Testis (tissue), 5 donors: ENCODE results near the gene CFAP53. TPM values are rescaled to one million over a fixed set of nuclear protein-coding genes. Genes with fewer than 3 reads are reported as not detected.
A peak's percentile ranks its signal among the peaks of the same experiment; 100 is the strongest.

Experiments
- DNase-seq: peaks from one replicate; pipeline ENCODE4 v3.0.0-alpha.2; 2019
- H3K27ac ChIP-seq, 2 donors: fragments of 200-600 bp; sonication (generic); one replicate each; pipeline ENCODE4 v1.5.1; 2019
- H3K27me3 ChIP-seq: fragments of 200-600 bp; sonication (generic); one replicate; pipeline ENCODE4 v1.5.1; 2019
- H3K36me3 ChIP-seq: fragments of 200-600 bp; sonication (generic); one replicate; pipeline ENCODE4 v1.5.1; 2017; ENCODE audit warnings: low read depth; ENCODE audit errors: missing control alignments
- H3K4me1 ChIP-seq: fragments of 200-600 bp; sonication (generic); one replicate; pipeline ENCODE4 v1.5.1; 2019
- H3K4me3 ChIP-seq, 2 donors: fragments of 200-600 bp; sonication (generic); one replicate each; pipeline ENCODE4 v1.5.1; 2017 to 2019
- H3K9me3 ChIP-seq: fragments of 200-600 bp; sonication (generic); one replicate; pipeline ENCODE4 v1.5.1; 2017
- CTCF ChIP-seq, 3 experiments: fragments of 450-650 bp in 2 of 3; fragments of 200-600 bp in 1 of 3; sonication (generic) in 1 of 3; IDR thresholded peaks; one replicate each; pipeline ENCODE4 v1.5.1; 2016 to 2019; ENCODE audit warnings: antibody characterized with exemption in 3 of 3, mild to moderate bottlenecking in 2 of 3, moderate library complexity in 1 of 3
- POLR2A ChIP-seq: fragments of 450-650 bp; IDR thresholded peaks from one replicate; pipeline ENCODE4 v1.6.1; 2017; ENCODE audit warnings: antibody characterized with exemption, mild to moderate bottlenecking, moderate library complexity
- WGBS, 2 donors: methylation state at CpG; one replicate each; pipeline ENCODE4 v1.1.5; 2018; 5-methylcytosine and 5-hydroxymethylcytosine counted together
- intact Hi-C: fragments of 100-400 bp; cut with DNase I; formaldehyde crosslinking; loops from one replicate; pipeline ENCODE4 v1.15.1; 2023; ENCODE audit warnings: low total_unique reads
- long read RNA-seq, 2 donors: transcript quantifications; one replicate each; lab custom pipeline, GENCODE V29; 2026
- polyA plus RNA-seq: library from polyadenylated mRNA; stranded (reverse); fragments of 350-450 nt; fragmentation: Illumina TruSeq; extraction: RNeasy Lipid Tissue Mini Kit (QIAGEN cat#74804); gene quantifications from one replicate; pipeline ENCODE4 v1.2.3, GENCODE V29; 2014; ENCODE audit warnings: low read depth, low replicate concordance; ENCODE audit not compliant: insufficient read depth
- total RNA-seq, 2 donors: library from RNA; depleted of rRNA; stranded (reverse); fragments of >200 nt; gene quantifications; one replicate each; pipeline ENCODE4 v1.2.3, GENCODE V29; 2016

CFAP53 gene, protein sequence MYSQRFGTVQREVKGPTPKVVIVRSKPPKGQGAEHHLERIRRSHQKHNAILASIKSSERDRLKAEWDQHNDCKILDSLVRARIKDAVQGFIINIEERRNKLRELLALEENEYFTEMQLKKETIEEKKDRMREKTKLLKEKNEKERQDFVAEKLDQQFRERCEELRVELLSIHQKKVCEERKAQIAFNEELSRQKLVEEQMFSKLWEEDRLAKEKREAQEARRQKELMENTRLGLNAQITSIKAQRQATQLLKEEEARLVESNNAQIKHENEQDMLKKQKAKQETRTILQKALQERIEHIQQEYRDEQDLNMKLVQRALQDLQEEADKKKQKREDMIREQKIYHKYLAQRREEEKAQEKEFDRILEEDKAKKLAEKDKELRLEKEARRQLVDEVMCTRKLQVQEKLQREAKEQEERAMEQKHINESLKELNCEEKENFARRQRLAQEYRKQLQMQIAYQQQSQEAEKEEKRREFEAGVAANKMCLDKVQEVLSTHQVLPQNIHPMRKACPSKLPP
- 10 to 100 TPM; 22.7 to 48.6 TPM for total RNA-seq
- 72.8 TPM for polyA plus RNA-seq
- long read RNA-seq, donor 1 = 0 reads
- long read RNA-seq, donor 2 = 0 reads

GRCh38 chr18:50266248-50266704 is at the start of gene CFAP53:
TSS of gene CFAP53 (minus strand) at chr18:50266495. CDS start at chr18:50266404, 91 bp downstream.
- TF ChIP-seq CTCF (IDR thresholded peaks at IDR 0.05) (no peak), POLR2A (no peak)
- intact Hi-C loops = no loop called here
- Histone ChIP-seq H3K27me3 (no peaks in the 10 kb centered on the region), H3K27ac (peak within 1 kb of the TSS; percentile 6 to 9), H3K4me1 (peaks cover 10% of the 10 kb centered on the region), H3K9me3 (no peaks in the 10 kb centered on the region), H3K4me3 (peak within 1 kb of the TSS; percentile 65 to 82), H3K36me3 (no peaks in the 10 kb centered on the region)
- DNase-seq = peak; percentile 96
- 1% methylated on average over 24 to 37 of the region's 37 CpGs for WGBS, 2 donors

GRCh38 chr18:50315100-50315871 is 49.0 kb upstream of the CFAP53 start:
- no peaks in the 10 kb centered on the region for H3K36me3 ChIP-seq
- intact Hi-C loops = no loop called here
- 62 to 64% methylated on average over 5 of the region's 5 CpGs for WGBS, 2 donors
- no peak for DNase-seq
- no peak overlapping the region for H3K27ac ChIP-seq
- no peaks in the 10 kb centered on the region for H3K9me3 ChIP-seq
- H3K4me3 ChIP-seq = no peak overlapping the region
- H3K4me1 ChIP-seq = no peaks in the 10 kb centered on the region
- TF ChIP-seq POLR2A (no peak), CTCF (IDR thresholded peaks at IDR 0.05) (no peak)
- no peaks in the 10 kb centered on the region for H3K27me3 ChIP-seq

DNA sequence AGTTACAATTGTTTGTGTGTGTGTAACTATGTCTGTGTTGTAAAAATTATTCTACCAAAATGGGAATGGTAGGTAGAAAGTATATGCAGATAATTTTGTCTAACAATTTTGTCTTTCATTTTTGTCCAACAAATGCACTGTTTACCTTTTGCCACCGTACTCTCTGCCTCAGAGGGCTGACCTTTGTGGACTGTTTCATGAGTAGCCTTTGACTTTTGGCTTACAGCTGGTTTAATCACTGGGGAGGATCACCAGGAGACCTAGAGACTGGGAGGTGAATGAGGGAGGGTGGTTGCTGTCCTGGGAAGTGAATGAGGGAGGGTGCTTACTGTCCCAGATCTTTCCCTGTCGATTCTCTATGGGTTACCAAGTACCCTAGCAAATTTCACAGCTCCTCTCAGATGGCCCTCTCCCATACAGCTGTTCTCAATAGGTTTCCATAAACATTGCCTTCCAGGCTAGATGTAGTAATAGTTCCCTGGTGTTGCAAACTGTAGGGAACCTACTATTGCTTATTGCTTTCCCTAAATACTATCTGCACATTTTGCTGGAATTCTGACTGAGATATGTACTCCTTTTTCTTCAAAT is 47.7 kb upstream of the CFAP53 start:
- Histone ChIP-seq H3K36me3 (no peaks in the 10 kb centered on the region), H3K4me3 (no peak overlapping the region), H3K27me3 (no peaks in the 10 kb centered on the region), H3K4me1 (no peaks in the 10 kb centered on the region), H3K9me3 (no peaks in the 10 kb centered on the region), H3K27ac (no peak overlapping the region)
- DNase-seq = no peak
- 55 to 59% methylated on average over 2 of the region's 2 CpGs for WGBS, 2 donors
- TF ChIP-seq POLR2A (no peak), CTCF (IDR thresholded peaks at IDR 0.05) (no peak)
- intact Hi-C loops = no loop called here

DNA sequence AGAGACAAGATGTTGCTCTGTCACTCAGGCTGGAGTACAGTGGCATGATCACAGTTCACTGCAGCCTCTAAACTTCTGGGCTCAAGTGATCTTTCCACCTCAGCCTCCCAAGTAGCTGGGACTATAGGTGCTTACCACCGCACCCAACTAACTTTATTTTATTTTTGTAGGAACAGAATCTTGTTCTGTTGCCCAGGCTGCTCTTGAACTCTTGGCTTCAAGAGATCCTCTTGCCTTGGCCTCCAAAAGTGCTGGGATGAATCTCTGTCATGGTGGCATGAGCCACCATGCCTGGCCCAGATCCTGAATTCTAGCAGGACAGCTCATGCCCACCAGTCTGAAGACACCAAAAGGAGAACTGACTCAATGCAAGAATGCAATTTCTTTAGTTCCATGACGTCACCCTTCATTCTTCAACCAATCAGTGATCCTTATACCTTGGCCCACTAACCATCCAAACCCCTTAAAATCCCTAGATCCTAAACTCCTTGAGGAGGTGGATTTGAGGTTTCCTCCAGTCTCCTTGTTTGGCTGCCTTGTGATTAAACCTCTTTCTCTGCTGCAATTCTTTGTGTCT is 46.8 kb upstream of the CFAP53 start:
- Histone ChIP-seq H3K4me3 (no peak overlapping the region), H3K9me3 (no peaks in the 10 kb centered on the region), H3K27me3 (no peaks in the 10 kb centered on the region), H3K4me1 (no peaks in the 10 kb centered on the region), H3K36me3 (no peaks in the 10 kb centered on the region), H3K27ac (no peak overlapping the region)
- 88 to 95% methylated on average over 2 of the region's 2 CpGs for WGBS, 2 donors
- intact Hi-C loops = no loop called here
- DNase-seq = no peak
- TF ChIP-seq POLR2A (no peak), CTCF (IDR thresholded peaks at IDR 0.05) (no peak)
